Measurements from ENCODE around the gene PAWR.

PAWR gene

GRCh38 chr12:79690638-79691510 is at the start of gene PAWR:
Gene PAWR, minus strand, starts transcription at chr12:79690964. Its CDS starts 720 bp downstream, at chr12:79690244.
- peak within 1 kb of the TSS; percentile 87 for H3K27ac ChIP-seq (ENCODE audit: low read depth, low read length)
- H3K36me3 ChIP-seq (ENCODE audit: insufficient read depth, low read length): no peaks in the 10 kb centered on the region
- peak within 1 kb of the TSS; percentile 95 for H2AFZ ChIP-seq (ENCODE audit: low read length, unreplicated experiment)
- H3K27me3 ChIP-seq (ENCODE audit: insufficient read depth, low read length): no peaks in the 10 kb centered on the region
- peak within 1 kb of the TSS; percentile 78 for H3K4me3 ChIP-seq (ENCODE audit: low read depth, low read length)
- H3K4me1 ChIP-seq (ENCODE audit: control insufficient read depth, insufficient read depth, low read length, unreplicated experiment): peaks cover 25% of the 10 kb centered on the region
- H3K79me2 ChIP-seq (ENCODE audit: control insufficient read depth, insufficient read depth, low read length, unreplicated experiment): peaks cover 41% of the 10 kb centered on the region

- H3K4me1 ChIP-seq (ENCODE audit: control insufficient read depth, insufficient read depth, low read length, unreplicated experiment): peaks cover 6% of the 10 kb centered on the region
- no peaks in the 10 kb centered on the region for H3K27me3 ChIP-seq (ENCODE audit: insufficient read depth, low read length)
- H3K27ac ChIP-seq (ENCODE audit: low read depth, low read length): no peak overlapping the region
- H3K4me3 ChIP-seq (ENCODE audit: low read depth, low read length): no peak overlapping the region
- no peaks in the 10 kb centered on the region for H3K79me2 ChIP-seq (ENCODE audit: control insufficient read depth, insufficient read depth, low read length, unreplicated experiment)
- no peaks in the 10 kb centered on the region for H3K36me3 ChIP-seq (ENCODE audit: insufficient read depth, low read length)
- peak overlapping the region; percentile 51 for H2AFZ ChIP-seq (ENCODE audit: low read length, unreplicated experiment)
Observed at GRCh38 chr12:79737875-79738718, 47.3 kb upstream of the PAWR start.

GRCh38 chr12:79732638-79733037 is 41.9 kb upstream of the PAWR start:
- Histone ChIP-seq H2AFZ (ENCODE audit: low read length, unreplicated experiment) (no peak overlapping the region), H3K79me2 (ENCODE audit: control insufficient read depth, insufficient read depth, low read length, unreplicated experiment) (no peaks in the 10 kb centered on the region), H3K36me3 (ENCODE audit: insufficient read depth, low read length) (no peaks in the 10 kb centered on the region), H3K27me3 (ENCODE audit: insufficient read depth, low read length) (no peaks in the 10 kb centered on the region), H3K4me1 (ENCODE audit: control insufficient read depth, insufficient read depth, low read length, unreplicated experiment) (peaks cover 2% of the 10 kb centered on the region), H3K27ac (ENCODE audit: low read depth, low read length) (no peak overlapping the region), H3K4me3 (ENCODE audit: low read depth, low read length) (no peak overlapping the region)

GRCh38 chr12:79725987-79726386 is 35.2 kb upstream of the PAWR start:
- no peak overlapping the region for H3K4me3 ChIP-seq (ENCODE audit: low read depth, low read length)
- no peak overlapping the region; the same call in 1 of the 2 replicates for H3K27ac ChIP-seq (ENCODE audit: low read depth, low read length)
- H3K36me3 ChIP-seq (ENCODE audit: insufficient read depth, low read length): no peaks in the 10 kb centered on the region
- peaks cover 12% of the 10 kb centered on the region for H3K4me1 ChIP-seq (ENCODE audit: control insufficient read depth, insufficient read depth, low read length, unreplicated experiment)
- H2AFZ ChIP-seq (ENCODE audit: low read length, unreplicated experiment): no peak overlapping the region
- no peaks in the 10 kb centered on the region for H3K27me3 ChIP-seq (ENCODE audit: insufficient read depth, low read length)
- H3K79me2 ChIP-seq (ENCODE audit: control insufficient read depth, insufficient read depth, low read length, unreplicated experiment): no peaks in the 10 kb centered on the region

- H3K4me3 ChIP-seq (ENCODE audit: low read depth, low read length): no peak overlapping the region
- H3K4me1 ChIP-seq (ENCODE audit: control insufficient read depth, insufficient read depth, low read length, unreplicated experiment): no peaks in the 10 kb centered on the region
- no peak overlapping the region for H2AFZ ChIP-seq (ENCODE audit: low read length, unreplicated experiment)
- no peaks in the 10 kb centered on the region for H3K36me3 ChIP-seq (ENCODE audit: insufficient read depth, low read length)
- no peaks in the 10 kb centered on the region for H3K27me3 ChIP-seq (ENCODE audit: insufficient read depth, low read length)
- H3K79me2 ChIP-seq (ENCODE audit: control insufficient read depth, insufficient read depth, low read length, unreplicated experiment): no peaks in the 10 kb centered on the region
- no peak overlapping the region for H3K27ac ChIP-seq (ENCODE audit: low read depth, low read length)
Observed at GRCh38 chr12:79717006-79717405, 26.2 kb upstream of the PAWR start.

- no peaks in the 10 kb centered on the region for H3K36me3 ChIP-seq (ENCODE audit: insufficient read depth, low read length)
- no peak overlapping the region for H2AFZ ChIP-seq (ENCODE audit: low read length, unreplicated experiment)
- no peak overlapping the region for H3K4me3 ChIP-seq (ENCODE audit: low read depth, low read length)
- no peaks in the 10 kb centered on the region for H3K4me1 ChIP-seq (ENCODE audit: control insufficient read depth, insufficient read depth, low read length, unreplicated experiment)
- no peak overlapping the region for H3K27ac ChIP-seq (ENCODE audit: low read depth, low read length)
- H3K79me2 ChIP-seq (ENCODE audit: control insufficient read depth, insufficient read depth, low read length, unreplicated experiment): no peaks in the 10 kb centered on the region
- no peaks in the 10 kb centered on the region for H3K27me3 ChIP-seq (ENCODE audit: insufficient read depth, low read length)
Observed at GRCh38 chr12:79715308-79715707, 24.5 kb upstream of the PAWR start.

- H3K4me3 ChIP-seq (ENCODE audit: low read depth, low read length): no peak overlapping the region
- H3K27ac ChIP-seq (ENCODE audit: low read depth, low read length): no peak overlapping the region
- H2AFZ ChIP-seq (ENCODE audit: low read length, unreplicated experiment): no peak overlapping the region
- no peaks in the 10 kb centered on the region for H3K4me1 ChIP-seq (ENCODE audit: control insufficient read depth, insufficient read depth, low read length, unreplicated experiment)
- H3K36me3 ChIP-seq (ENCODE audit: insufficient read depth, low read length): no peaks in the 10 kb centered on the region
- H3K27me3 ChIP-seq (ENCODE audit: insufficient read depth, low read length): no peaks in the 10 kb centered on the region
- H3K79me2 ChIP-seq (ENCODE audit: control insufficient read depth, insufficient read depth, low read length, unreplicated experiment): no peaks in the 10 kb centered on the region
Observed at GRCh38 chr12:79710707-79711483, 20.1 kb upstream of the PAWR start.

GRCh38 chr12:79707830-79708229 is 17.1 kb upstream of the PAWR start:
- Histone ChIP-seq H3K4me3 (ENCODE audit: low read depth, low read length) (no peak overlapping the region), H3K4me1 (ENCODE audit: control insufficient read depth, insufficient read depth, low read length, unreplicated experiment) (no peaks in the 10 kb centered on the region), H3K27ac (ENCODE audit: low read depth, low read length) (no peak overlapping the region), H3K27me3 (ENCODE audit: insufficient read depth, low read length) (no peaks in the 10 kb centered on the region), H3K79me2 (ENCODE audit: control insufficient read depth, insufficient read depth, low read length, unreplicated experiment) (no peaks in the 10 kb centered on the region), H2AFZ (ENCODE audit: low read length, unreplicated experiment) (no peak overlapping the region), H3K36me3 (ENCODE audit: insufficient read depth, low read length) (no peaks in the 10 kb centered on the region)

- Histone ChIP-seq H3K4me1 (ENCODE audit: control insufficient read depth, insufficient read depth, low read length, unreplicated experiment) (no peaks in the 10 kb centered on the region), H3K27me3 (ENCODE audit: insufficient read depth, low read length) (no peaks in the 10 kb centered on the region), H3K79me2 (ENCODE audit: control insufficient read depth, insufficient read depth, low read length, unreplicated experiment) (no peaks in the 10 kb centered on the region), H3K27ac (ENCODE audit: low read depth, low read length) (no peak overlapping the region), H3K36me3 (ENCODE audit: insufficient read depth, low read length) (no peaks in the 10 kb centered on the region), H2AFZ (ENCODE audit: low read length, unreplicated experiment) (no peak overlapping the region), H3K4me3 (ENCODE audit: low read depth, low read length) (no peak overlapping the region)
Observed at GRCh38 chr12:79706676-79707075, 15.9 kb upstream of the PAWR start.

GRCh38 chr12:79706156-79706555 is 15.4 kb upstream of the PAWR start:
- no peaks in the 10 kb centered on the region for H3K4me1 ChIP-seq (ENCODE audit: control insufficient read depth, insufficient read depth, low read length, unreplicated experiment)
- H3K36me3 ChIP-seq (ENCODE audit: insufficient read depth, low read length): no peaks in the 10 kb centered on the region
- no peaks in the 10 kb centered on the region for H3K79me2 ChIP-seq (ENCODE audit: control insufficient read depth, insufficient read depth, low read length, unreplicated experiment)
- no peak overlapping the region for H3K27ac ChIP-seq (ENCODE audit: low read depth, low read length)
- no peak overlapping the region for H2AFZ ChIP-seq (ENCODE audit: low read length, unreplicated experiment)
- H3K4me3 ChIP-seq (ENCODE audit: low read depth, low read length): no peak overlapping the region
- no peaks in the 10 kb centered on the region for H3K27me3 ChIP-seq (ENCODE audit: insufficient read depth, low read length)
